Measurements from ENCODE around the gene SLC6A6.

- peak; percentile 11 for TF ChIP-seq CTCF (IDR thresholded peaks at IDR 0.05; ENCODE audit: borderline replicate concordance, extremely low read depth, low read length, poor library complexity, severe bottlenecking)
- no peak for TF ChIP-seq EZH2 (IDR thresholded peaks at IDR 0.05; ENCODE audit: borderline replicate concordance, low read depth, low read length, severe bottlenecking)
Measured at GRCh38 chr3:14425581-14426304, 23.3 kb downstream of the SLC6A6 start.
